ENCODE measurements around the gene TMCO1. TPM values are rescaled to one million over a fixed set of nuclear protein-coding genes. Genes with fewer than 3 reads are reported as not detected.

The TMCO1 gene
- total RNA-seq, 1 donor from 2014 or later = 98.6 TPM

GRCh38 chr1:165742194-165742593 is 26.5 kb downstream of the TMCO1 start:
- Mint-ChIP-seq H3K4me1 (ENCODE audit: low read depth) (peaks cover 11% of the 10 kb centered on the region), H3K27me3 (ENCODE audit: low read depth) (no peaks in the 10 kb centered on the region), H3K36me3 (ENCODE audit: low read depth) (peaks cover 31% of the 10 kb centered on the region), H3K9me3 (ENCODE audit: low read depth) (no peaks in the 10 kb centered on the region), H3K4me3 (ENCODE audit: unreplicated experiment) (no peak overlapping the region), H3K27ac (ENCODE audit: unreplicated experiment) (no peak overlapping the region)
- no peak for TF ChIP-seq CTCF (IDR thresholded peaks at IDR 0.05)
- no peak for DNase-seq (ENCODE audit: low spot score)

DNA sequence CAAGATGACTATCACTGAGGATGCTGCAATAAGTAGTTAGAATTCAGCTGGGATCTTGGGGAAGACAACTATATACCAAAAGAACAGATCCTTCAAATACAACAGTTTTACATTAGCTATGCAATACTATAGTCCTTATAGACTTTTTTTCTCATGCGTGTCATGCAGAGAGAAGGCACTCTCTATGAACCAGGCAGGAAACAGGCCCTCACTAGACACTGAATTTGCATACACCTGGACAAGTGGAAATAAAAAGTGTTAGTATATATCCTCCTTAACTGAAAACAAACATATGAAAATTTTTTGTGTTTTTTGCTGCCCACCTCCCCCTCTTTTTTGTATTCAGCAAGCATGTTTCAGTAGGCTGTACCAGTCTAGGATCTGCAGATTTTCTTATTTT is 29.9 kb downstream of the TMCO1 start:
- H3K27ac Mint-ChIP-seq (ENCODE audit: unreplicated experiment) = no peak overlapping the region
- no peak for DNase-seq (ENCODE audit: low spot score)
- peaks cover 13% of the 10 kb centered on the region for H3K4me1 Mint-ChIP-seq (ENCODE audit: low read depth)
- H3K36me3 Mint-ChIP-seq (ENCODE audit: low read depth) = peaks cover 30% of the 10 kb centered on the region
- no peak for TF ChIP-seq CTCF (IDR thresholded peaks at IDR 0.05)
- no peaks in the 10 kb centered on the region for H3K27me3 Mint-ChIP-seq (ENCODE audit: low read depth)
- H3K4me3 Mint-ChIP-seq (ENCODE audit: unreplicated experiment) = no peak overlapping the region
- no peaks in the 10 kb centered on the region for H3K9me3 Mint-ChIP-seq (ENCODE audit: low read depth)

GRCh38 chr1:165737196-165737595 is 31.5 kb downstream of the TMCO1 start:
- Mint-ChIP-seq H3K4me3 (ENCODE audit: unreplicated experiment) (no peak overlapping the region), H3K9me3 (ENCODE audit: low read depth) (no peaks in the 10 kb centered on the region), H3K4me1 (ENCODE audit: low read depth) (peaks cover 13% of the 10 kb centered on the region), H3K27me3 (ENCODE audit: low read depth) (no peaks in the 10 kb centered on the region), H3K27ac (ENCODE audit: unreplicated experiment) (peak overlapping the region; percentile 6), H3K36me3 (ENCODE audit: low read depth) (peaks cover 20% of the 10 kb centered on the region)
- TF ChIP-seq CTCF (IDR thresholded peaks at IDR 0.05) = no peak
- DNase-seq (ENCODE audit: low spot score) = no peak

DNA sequence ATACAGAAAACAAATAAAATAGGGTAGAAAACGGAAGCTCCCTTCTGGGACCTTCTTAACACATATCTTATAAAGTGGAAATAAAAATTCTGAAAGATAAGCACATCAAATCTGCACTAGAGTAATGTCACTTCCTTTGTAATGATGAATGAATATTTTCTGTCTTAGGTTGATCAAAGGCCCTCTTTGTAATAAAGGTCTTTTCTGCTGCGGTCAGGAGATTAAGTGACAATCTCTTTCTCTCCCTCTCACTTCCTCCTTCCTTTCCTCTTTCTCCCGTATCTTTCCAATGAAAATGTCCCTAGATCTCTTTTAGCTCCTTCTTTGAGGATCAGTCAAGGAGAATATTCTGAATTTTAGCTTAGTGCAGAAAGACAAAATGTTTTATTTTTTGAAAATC is 33.8 kb downstream of the TMCO1 start:
- no peaks in the 10 kb centered on the region for H3K9me3 Mint-ChIP-seq (ENCODE audit: low read depth)
- H3K4me1 Mint-ChIP-seq (ENCODE audit: low read depth) = peaks cover 13% of the 10 kb centered on the region
- no peaks in the 10 kb centered on the region for H3K27me3 Mint-ChIP-seq (ENCODE audit: low read depth)
- H3K27ac Mint-ChIP-seq (ENCODE audit: unreplicated experiment) = no peak overlapping the region
- DNase-seq (ENCODE audit: low spot score) = no peak
- no peak for TF ChIP-seq CTCF (IDR thresholded peaks at IDR 0.05)
- H3K36me3 Mint-ChIP-seq (ENCODE audit: low read depth) = peaks cover 8% of the 10 kb centered on the region
- H3K4me3 Mint-ChIP-seq (ENCODE audit: unreplicated experiment) = no peak overlapping the region

DNA sequence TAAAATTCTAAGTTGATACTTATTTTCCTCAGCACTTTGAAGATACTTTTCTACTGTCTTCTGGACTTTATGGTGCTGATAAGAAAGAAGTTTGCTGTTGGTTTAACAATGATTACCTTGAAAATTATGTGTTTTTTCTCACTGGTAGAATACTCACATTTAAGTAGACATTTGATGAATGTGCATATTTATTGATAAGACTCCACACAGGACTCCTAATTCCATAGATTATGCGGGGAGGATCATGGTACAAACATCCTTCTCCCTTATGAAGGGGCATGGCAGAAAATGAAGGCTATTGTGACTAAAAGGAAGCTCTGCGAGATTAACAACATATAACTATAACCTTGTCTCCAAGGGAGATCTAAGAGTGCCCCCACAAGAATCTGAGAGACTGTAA is 41.8 kb downstream of the TMCO1 start:
- no peaks in the 10 kb centered on the region for H3K27me3 Mint-ChIP-seq (ENCODE audit: low read depth)
- H3K4me3 Mint-ChIP-seq (ENCODE audit: unreplicated experiment) = no peak overlapping the region
- no peak for TF ChIP-seq CTCF (IDR thresholded peaks at IDR 0.05)
- no peaks in the 10 kb centered on the region for H3K9me3 Mint-ChIP-seq (ENCODE audit: low read depth)
- peaks cover 12% of the 10 kb centered on the region for H3K36me3 Mint-ChIP-seq (ENCODE audit: low read depth)
- no peak overlapping the region for H3K27ac Mint-ChIP-seq (ENCODE audit: unreplicated experiment)
- DNase-seq (ENCODE audit: low spot score) = no peak
- no peaks in the 10 kb centered on the region for H3K4me1 Mint-ChIP-seq (ENCODE audit: low read depth)
